Activated naive CD4-positive, alpha-beta T cell treated with anti-CD3 and anti-CD28 coated beads, Interleukin-2, amount 50 U/mL, for 72 hours (primary cell): ENCODE data around the gene ANKRD12. TPM values are rescaled to one million over a fixed set of nuclear protein-coding genes. Genes with fewer than 3 reads are reported as not detected.

ENCODE experiments used
- ATAC-seq, 2 donors: fragments of 150-1000 bp; cut with Tn5 transposase; 2 replicates each; pipeline ENCODE4 v1.10.0; 2021; ENCODE audit warnings: mild to moderate bottlenecking in 2 of 2, moderate library complexity in 2 of 2
- DNase-seq, 2 donors: peaks; one replicate each; pipeline ENCODE4 v3.0.0; 2021 to 2022; ENCODE audit warnings: low spot score in 2 of 2
- H3K27ac Mint-ChIP-seq, 2 donors: one replicate each; pipeline ENCODE4 v1.8.0; 2022; ENCODE audit warnings: mild to moderate bottlenecking in 2 of 2, mixed read lengths in 2 of 2
- H3K36me3 Mint-ChIP-seq, 2 donors: one replicate each; pipeline ENCODE4 v1.8.0; 2022; ENCODE audit warnings: mixed read lengths in 2 of 2
- H3K9me3 Mint-ChIP-seq, 2 donors: one replicate each; pipeline ENCODE4 v1.8.0; 2022; ENCODE audit warnings: mixed read lengths in 2 of 2
- total RNA-seq, 2 donors: library from RNA; stranded (reverse); gene quantifications; one replicate each; pipeline ENCODE4 v1.2.3, GENCODE V29; 2022

The ANKRD12 gene
- total RNA-seq, 2 donors from 2014 or later = 63.7 to 72.3 TPM

DNA sequence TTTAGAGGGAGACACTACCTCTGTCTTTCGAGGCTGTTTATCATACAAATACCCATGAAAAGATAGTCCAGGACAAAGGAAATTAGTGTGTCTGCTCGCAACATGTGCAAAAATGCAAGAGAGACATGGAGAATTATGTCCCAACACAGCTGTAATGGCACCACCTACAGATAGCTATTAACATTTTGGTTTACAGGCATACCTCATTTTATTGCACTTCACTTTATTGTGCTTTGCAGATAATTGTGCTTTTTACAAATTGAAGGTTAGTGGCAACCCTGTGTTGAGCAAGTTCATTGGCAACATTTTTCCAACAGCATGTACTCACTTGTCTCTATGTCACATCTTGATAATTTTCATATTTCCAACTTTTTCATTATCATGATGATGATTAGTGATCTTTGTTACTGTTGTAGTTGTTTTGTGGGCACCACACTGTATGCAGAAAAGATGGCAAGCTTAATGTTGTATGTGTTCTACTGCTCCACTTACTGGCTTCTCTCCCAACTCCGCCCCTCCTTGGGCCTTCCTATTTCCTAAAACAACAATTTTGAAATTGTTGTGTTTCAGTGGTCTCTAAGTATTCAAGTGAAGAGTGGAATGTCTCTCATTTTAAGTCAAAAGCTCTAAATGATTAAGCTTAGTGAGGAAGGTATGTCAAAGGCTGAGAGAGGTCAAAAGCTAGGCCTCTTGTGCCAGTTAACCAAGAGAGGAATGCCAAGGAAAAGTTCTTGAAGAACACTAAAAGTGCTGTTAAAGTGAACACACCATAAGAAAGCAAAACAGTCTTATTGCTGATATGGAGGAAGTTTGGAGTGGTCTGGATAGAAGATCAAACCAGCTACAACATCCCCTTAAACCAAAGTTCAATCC lies 52.0 kb downstream of the ANKRD12 start:
- Mint-ChIP-seq H3K36me3 (peaks cover 14 to 58% of the 10 kb centered on the region in 2 donors), H3K27ac (no peak overlapping the region)
- no peak for ATAC-seq

DNA sequence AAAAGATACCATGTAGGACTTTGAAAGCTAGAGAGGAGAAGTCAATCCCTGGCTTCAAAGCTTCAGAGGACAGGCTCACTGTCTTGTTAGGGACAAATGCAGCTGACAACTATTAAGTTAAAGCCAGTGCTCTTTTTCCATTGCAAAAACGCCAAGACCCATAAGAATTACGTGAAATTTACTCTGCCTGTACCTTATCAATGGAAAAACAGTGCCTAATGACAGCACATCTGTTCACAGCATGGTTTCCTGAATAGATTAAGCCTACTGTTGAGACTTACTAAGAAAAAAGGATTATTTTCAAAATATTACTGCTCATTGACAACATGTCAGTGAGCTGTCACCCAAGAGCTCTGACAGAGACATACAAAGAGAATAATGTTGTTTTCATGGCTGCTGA lies 52.9 kb downstream of the ANKRD12 start:
- H3K27ac Mint-ChIP-seq = no peak overlapping the region
- no peaks in the 10 kb centered on the region for H3K9me3 Mint-ChIP-seq
- H3K36me3 Mint-ChIP-seq = peaks cover 17 to 59% of the 10 kb centered on the region in 2 donors
- ATAC-seq = no peak
- DNase-seq = no peak

More for the DNA sequence above, 52.0 kb downstream of the ANKRD12 start:
- H3K9me3 Mint-ChIP-seq = no peaks in the 10 kb centered on the region
- no peak for DNase-seq

GRCh38 chr18:9191658-9192256 lies 55.2 kb downstream of the ANKRD12 start:
- ATAC-seq = peak in 1 of 2 donors; percentile 71
- Mint-ChIP-seq H3K27ac (peak overlapping the region in 1 of 2 donors; percentile 9), H3K36me3 (peaks cover 13 to 43% of the 10 kb centered on the region in 2 donors), H3K9me3 (no peaks in the 10 kb centered on the region)
- DNase-seq = no peak

GRCh38 chr18:9193031-9193430 lies 56.5 kb downstream of the ANKRD12 start:
- DNase-seq = no peak
- no peaks in the 10 kb centered on the region for H3K9me3 Mint-ChIP-seq
- H3K27ac Mint-ChIP-seq = peak overlapping the region; percentile 54 to 68
- ATAC-seq = no peak
- H3K36me3 Mint-ChIP-seq = peaks cover 13 to 43% of the 10 kb centered on the region in 2 donors

DNA sequence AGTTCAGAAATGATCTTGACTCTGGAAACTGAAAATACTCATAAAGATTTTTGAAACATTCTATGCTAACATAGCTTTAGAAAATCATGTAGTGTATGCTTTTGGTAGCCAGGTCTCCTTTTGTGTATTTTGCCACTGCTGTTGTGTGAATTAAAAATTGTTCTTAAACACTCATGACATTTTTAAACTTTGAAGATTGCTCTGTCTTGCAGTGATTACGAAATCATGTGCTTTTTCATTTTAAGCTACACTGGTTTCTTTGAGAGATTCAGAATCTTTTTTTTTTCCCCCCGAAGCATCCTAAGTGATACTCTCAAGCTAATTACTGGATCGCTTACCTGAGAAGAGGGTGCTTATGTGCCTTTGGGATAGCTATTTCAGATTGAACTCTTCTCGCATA lies 60.0 kb downstream of the ANKRD12 start:
- Mint-ChIP-seq H3K36me3 (peaks cover 13 to 21% of the 10 kb centered on the region in 2 donors), H3K27ac (no peak overlapping the region), H3K9me3 (no peaks in the 10 kb centered on the region)
- DNase-seq (no peak), ATAC-seq (no peak)

DNA sequence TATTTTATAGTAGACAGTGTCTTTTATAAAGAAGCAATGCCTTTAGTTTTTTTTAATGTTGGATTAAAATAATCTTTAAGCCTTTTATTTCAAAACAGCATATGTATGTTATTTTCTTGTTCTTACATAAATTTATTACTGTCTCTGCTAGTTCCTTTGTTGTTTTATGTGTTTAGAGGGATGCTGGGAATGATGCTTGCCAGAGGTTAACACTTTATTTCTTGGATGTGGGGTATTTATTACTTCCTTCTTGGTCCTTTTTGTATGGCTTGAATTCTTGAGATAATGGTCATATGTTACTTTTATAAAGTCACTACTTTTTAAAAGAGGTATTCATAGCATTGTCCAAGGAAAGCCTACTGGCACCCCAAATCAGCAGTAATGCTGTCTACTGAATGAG lies 63.1 kb downstream of the ANKRD12 start:
- no peak overlapping the region for H3K27ac Mint-ChIP-seq
- ATAC-seq = no peak
- H3K9me3 Mint-ChIP-seq = no peaks in the 10 kb centered on the region
- peaks cover 5 to 6% of the 10 kb centered on the region in 2 donors for H3K36me3 Mint-ChIP-seq
- no peak for DNase-seq

- peaks cover 0 to 1% of the 10 kb centered on the region in 2 donors for H3K36me3 Mint-ChIP-seq
- ATAC-seq (no peak), DNase-seq (no peak)
- H3K27ac Mint-ChIP-seq = no peak overlapping the region
- H3K9me3 Mint-ChIP-seq = no peaks in the 10 kb centered on the region
Observed at GRCh38 chr18:9201224-9201623, 64.6 kb downstream of the ANKRD12 start.

- no peak for DNase-seq
- Mint-ChIP-seq H3K9me3 (no peaks in the 10 kb centered on the region), H3K36me3 (no peaks in the 10 kb centered on the region), H3K27ac (no peak overlapping the region)
- no peak for ATAC-seq
Observed at GRCh38 chr18:9204659-9205058, 68.1 kb downstream of the ANKRD12 start.

GRCh38 chr18:9206421-9206820 lies 69.8 kb downstream of the ANKRD12 start:
- no peak overlapping the region for H3K27ac Mint-ChIP-seq
- H3K36me3 Mint-ChIP-seq = peaks cover 0 to 4% of the 10 kb centered on the region in 2 donors
- DNase-seq (no peak), ATAC-seq (no peak)
- H3K9me3 Mint-ChIP-seq = no peaks in the 10 kb centered on the region

DNA sequence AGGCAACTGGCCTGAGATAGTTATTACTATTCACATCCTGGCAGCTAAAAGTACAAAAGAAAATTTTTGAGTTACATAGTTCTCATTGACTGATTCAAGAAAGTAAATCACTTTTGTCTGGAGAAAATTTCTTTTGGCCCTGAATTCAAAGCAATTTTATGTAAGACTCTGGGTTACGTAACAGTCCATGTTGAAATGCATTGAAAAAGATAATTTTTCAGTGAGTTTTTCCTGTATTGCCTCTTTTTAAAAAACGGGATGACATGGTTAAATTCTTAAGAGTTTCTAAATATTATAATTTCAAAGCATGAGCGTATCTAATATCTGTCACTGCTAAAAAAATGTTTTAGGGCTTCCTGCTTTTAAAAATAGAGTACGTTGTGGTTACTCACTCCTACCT lies 72.7 kb downstream of the ANKRD12 start:
- no peak for DNase-seq

DNA sequence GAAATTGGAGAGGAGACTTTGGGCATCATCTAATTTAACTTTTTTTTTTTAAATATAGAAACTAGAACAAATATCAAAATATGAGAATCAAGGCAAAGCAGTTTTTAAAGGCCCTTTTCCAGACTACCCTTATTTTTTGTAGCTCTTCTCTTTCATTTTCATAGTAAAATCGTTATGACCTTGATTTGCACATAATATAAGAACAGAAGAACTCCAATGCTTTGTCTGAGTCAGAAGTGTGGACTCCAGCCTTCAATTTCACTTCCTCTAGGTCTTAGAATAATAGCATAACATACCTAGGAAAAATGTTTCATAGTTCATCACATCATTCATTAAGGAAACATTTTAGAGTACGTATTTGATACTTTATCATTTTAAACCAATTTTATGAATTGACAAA lies 74.4 kb downstream of the ANKRD12 start:
- no peaks in the 10 kb centered on the region for H3K9me3 Mint-ChIP-seq
- peaks cover 0 to 21% of the 10 kb centered on the region in 2 donors for H3K36me3 Mint-ChIP-seq
- H3K27ac Mint-ChIP-seq = peak overlapping the region in 1 of 2 donors; percentile 60
- no peak for ATAC-seq
- DNase-seq = no peak

More for the DNA sequence above, 72.7 kb downstream of the ANKRD12 start:
- Mint-ChIP-seq H3K36me3 (peaks cover 0 to 15% of the 10 kb centered on the region in 2 donors), H3K9me3 (no peaks in the 10 kb centered on the region), H3K27ac (no peak overlapping the region)
- no peak for ATAC-seq

GRCh38 chr18:9211955-9212354 lies 75.4 kb downstream of the ANKRD12 start:
- DNase-seq (no peak), ATAC-seq (no peak)
- Mint-ChIP-seq H3K9me3 (no peaks in the 10 kb centered on the region), H3K36me3 (peaks cover 0 to 21% of the 10 kb centered on the region in 2 donors), H3K27ac (peak overlapping the region in 1 of 2 donors; percentile 70)

- Mint-ChIP-seq H3K27ac (no peak overlapping the region), H3K9me3 (no peaks in the 10 kb centered on the region), H3K36me3 (peaks cover 2 to 31% of the 10 kb centered on the region in 2 donors)
- DNase-seq = no peak
- ATAC-seq = no peak
Observed at GRCh38 chr18:9215221-9215933, 78.8 kb downstream of the ANKRD12 start.

DNA sequence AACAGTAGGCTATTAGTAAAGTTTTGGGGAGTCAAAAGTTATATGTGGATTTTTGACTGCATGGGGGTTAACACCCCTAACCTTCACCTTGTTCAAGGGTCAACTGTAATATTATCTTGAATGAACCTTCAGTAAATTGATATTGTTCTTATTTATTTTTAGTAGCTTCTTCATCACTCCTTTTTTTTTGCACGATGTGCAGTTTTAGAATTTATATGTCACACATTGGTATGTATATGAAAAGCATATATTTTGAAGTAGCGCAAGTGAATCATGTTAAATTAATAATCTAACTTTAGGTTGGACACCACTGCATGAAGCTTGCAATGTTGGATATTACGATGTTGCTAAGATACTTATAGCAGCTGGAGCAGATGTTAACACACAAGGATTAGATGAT lies 79.9 kb downstream of the ANKRD12 start:
- DNase-seq (no peak), ATAC-seq (no peak)
- Mint-ChIP-seq H3K36me3 (peaks cover 10 to 38% of the 10 kb centered on the region in 2 donors), H3K27ac (no peak overlapping the region), H3K9me3 (no peaks in the 10 kb centered on the region)

DNA sequence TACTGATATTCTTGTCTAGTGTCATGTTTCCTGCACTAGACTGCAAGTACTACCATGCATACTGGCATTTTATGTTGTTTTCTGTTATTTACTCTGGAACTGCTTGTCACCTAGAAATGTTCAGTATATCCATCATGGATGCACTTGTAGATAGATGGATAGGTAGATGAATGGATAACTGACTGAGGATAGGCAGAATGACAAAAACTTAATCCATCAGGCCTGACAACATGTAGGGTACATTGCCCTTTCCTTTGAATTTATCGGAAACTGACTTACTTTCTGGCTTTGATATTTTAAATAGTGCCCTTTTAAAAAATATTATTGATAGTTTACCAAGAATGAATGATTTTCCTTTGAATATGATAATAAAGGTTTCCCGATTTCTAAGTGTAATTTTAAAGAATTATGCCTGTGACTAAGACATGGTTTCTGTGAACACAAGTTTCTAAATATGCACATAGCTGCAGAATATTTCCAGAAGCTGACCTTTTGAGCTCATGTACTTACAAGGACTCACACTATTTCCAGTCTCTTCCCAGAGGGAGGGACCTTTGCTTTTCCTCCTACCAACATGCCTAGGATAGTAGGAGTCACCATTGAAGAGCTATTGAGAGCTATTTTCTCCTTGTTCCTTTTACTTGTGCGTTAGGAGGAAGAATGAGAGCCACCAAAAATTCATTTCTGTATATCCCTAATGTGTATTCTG lies 81.3 kb downstream of the ANKRD12 start:
- H3K27ac Mint-ChIP-seq = no peak overlapping the region
- ATAC-seq (no peak), DNase-seq (no peak)
- peaks cover 14 to 41% of the 10 kb centered on the region in 2 donors for H3K36me3 Mint-ChIP-seq
- H3K9me3 Mint-ChIP-seq = no peaks in the 10 kb centered on the region

- H3K9me3 Mint-ChIP-seq = no peaks in the 10 kb centered on the region
- no peak for ATAC-seq
- no peak overlapping the region for H3K27ac Mint-ChIP-seq
- no peak for DNase-seq
- peaks cover 14 to 35% of the 10 kb centered on the region in 2 donors for H3K36me3 Mint-ChIP-seq
Observed at GRCh38 chr18:9221040-9221439, 84.5 kb downstream of the ANKRD12 start.
